GM10248 (cell line): Measurements from ENCODE around the gene RGS7.

Experiments used
- CTCF ChIA-PET: fragments of 300-600 bp; sonication (Branson Sonifier 250); formaldehyde crosslinking; extraction: SDS; loops from one replicate; lab custom pipeline; 2021; ENCODE audit warnings: antibody characterized with exemption; lab: Yijun Ruan, JAX
- POLR2A ChIA-PET: fragments of 350-650 bp; sonication (Branson Sonifier 250); formaldehyde crosslinking; extraction: SDS; loops from one replicate; lab custom pipeline; 2020; ENCODE audit warnings: antibody characterized with exemption; lab: Yijun Ruan, JAX
- DNase-seq: peaks from one replicate; pipeline ENCODE4 v3.0.0; 2012; ENCODE audit errors: extremely low spot score
- TF ChIP-seq, protein P1 (sequence below): IDR thresholded peaks from 2 replicates; pipeline ENCODE4 v1.5.1; 2012; ENCODE audit warnings: mild to moderate bottlenecking, low read depth; ENCODE audit errors: extremely low read depth, missing control alignments, control extremely low read depth

RGS7 gene

DNA sequence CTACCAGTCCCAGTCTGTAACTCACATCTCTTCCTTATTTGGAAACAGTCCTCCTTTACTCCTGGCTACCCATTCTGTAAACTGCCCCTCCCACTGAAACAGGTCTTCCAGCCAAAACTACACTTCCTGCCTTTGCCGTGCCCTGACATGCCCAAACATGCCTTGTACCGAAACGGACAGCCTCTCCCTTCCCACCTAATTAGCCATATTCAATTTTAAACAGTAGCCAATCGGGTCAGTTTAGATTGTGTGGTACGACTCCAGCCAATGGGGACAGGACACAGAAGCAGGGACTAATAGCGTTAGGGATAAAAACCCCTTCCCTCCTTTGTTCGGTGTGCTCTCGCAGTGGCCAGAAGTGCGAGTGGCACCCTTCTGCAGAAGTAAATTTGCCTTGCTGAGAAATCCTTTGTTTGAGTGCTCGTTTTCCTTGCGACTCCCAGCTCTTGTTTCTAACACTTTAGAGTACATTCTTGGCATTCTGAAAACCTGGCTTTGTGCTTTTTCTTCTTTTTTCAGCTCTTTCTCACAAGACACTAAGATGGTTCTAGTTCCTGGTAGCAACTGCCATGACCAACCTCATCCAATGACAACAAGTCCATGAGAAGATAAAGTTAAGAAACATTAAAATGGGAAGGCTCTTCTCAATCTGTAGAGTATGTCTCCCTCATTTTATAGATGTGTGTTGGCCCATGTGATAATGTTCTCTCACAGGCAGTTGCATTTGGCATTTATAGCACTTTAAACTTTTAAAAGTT is 419.9 kb downstream of the RGS7 start:
- no peak for DNase-seq
- CTCF ChIA-PET = interaction anchor here (1.6 kb wide), 1 partner anchor 13 kb away, joined by 3 read pairs; no protein-coding TSS in a partner anchor
- TF ChIP-seq, protein P1, sequence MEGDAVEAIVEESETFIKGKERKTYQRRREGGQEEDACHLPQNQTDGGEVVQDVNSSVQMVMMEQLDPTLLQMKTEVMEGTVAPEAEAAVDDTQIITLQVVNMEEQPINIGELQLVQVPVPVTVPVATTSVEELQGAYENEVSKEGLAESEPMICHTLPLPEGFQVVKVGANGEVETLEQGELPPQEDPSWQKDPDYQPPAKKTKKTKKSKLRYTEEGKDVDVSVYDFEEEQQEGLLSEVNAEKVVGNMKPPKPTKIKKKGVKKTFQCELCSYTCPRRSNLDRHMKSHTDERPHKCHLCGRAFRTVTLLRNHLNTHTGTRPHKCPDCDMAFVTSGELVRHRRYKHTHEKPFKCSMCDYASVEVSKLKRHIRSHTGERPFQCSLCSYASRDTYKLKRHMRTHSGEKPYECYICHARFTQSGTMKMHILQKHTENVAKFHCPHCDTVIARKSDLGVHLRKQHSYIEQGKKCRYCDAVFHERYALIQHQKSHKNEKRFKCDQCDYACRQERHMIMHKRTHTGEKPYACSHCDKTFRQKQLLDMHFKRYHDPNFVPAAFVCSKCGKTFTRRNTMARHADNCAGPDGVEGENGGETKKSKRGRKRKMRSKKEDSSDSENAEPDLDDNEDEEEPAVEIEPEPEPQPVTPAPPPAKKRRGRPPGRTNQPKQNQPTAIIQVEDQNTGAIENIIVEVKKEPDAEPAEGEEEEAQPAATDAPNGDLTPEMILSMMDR = no peak
- POLR2A ChIA-PET = no interaction called here

- ChIA-PET CTCF (interaction anchor here (1.6 kb wide), 1 partner anchor 12 kb away, joined by 3 read pairs; no protein-coding TSS in a partner anchor), POLR2A (no interaction called here)
- TF ChIP-seq, protein P1 = no peak
- DNase-seq = no peak
These were observed 421.1 kb downstream of the RGS7 start for GRCh38 chr1:240935920-240936319.

DNA sequence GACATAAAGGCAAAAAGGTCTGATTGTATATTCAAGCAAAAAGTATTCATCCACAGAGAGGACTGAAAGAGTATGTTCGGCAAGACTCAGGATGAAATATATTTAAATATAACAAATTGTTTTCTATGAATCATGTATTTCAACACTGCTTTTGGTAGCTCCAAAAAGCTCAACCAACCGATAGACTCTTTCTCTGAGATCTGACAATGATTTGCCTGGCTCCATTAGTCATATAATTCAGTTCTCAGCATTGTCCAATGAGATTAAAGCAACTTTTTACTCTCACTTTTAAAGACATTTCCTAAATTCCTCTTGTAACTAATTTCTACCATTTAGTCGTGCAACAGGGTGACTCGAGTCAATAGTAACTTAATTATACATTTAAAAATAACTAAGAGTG is 426.0 kb downstream of the RGS7 start:
- ChIA-PET POLR2A (no interaction called here), CTCF (interaction anchor here (1.0 kb wide), 1 partner anchor 409 kb away, joined by 3 read pairs; no protein-coding TSS in a partner anchor)
- no peak for DNase-seq
- TF ChIP-seq, protein P1 = no peak

GRCh38 chr1:240928265-240928664 is 428.7 kb downstream of the RGS7 start:
- ChIA-PET CTCF (no interaction called here), POLR2A (no interaction called here)
- no peak for DNase-seq
- TF ChIP-seq, protein P1 = no peak

GRCh38 chr1:240927821-240928220 is 429.2 kb downstream of the RGS7 start:
- CTCF ChIA-PET = no interaction called here
- POLR2A ChIA-PET = no interaction called here
- no peak for DNase-seq
- TF ChIP-seq, protein P1 = no peak

- no peak for DNase-seq
- CTCF ChIA-PET = no interaction called here
- TF ChIP-seq, protein P1 = no peak
- POLR2A ChIA-PET = no interaction called here
These were observed 431.7 kb downstream of the RGS7 start for GRCh38 chr1:240925273-240925672.

GRCh38 chr1:240917976-240918375 is 439.0 kb downstream of the RGS7 start:
- ChIA-PET CTCF (interaction anchor here (1.0 to 1.5 kb wide), 2 partner anchors 11 to 30 kb away, joined by 3 read pairs; no protein-coding TSS in a partner anchor), POLR2A (no interaction called here)
- TF ChIP-seq, protein P1 = no peak
- DNase-seq = no peak
